ENCODE data around the gene HECW1. TPM values are rescaled to one million over a fixed set of nuclear protein-coding genes. Genes with fewer than 3 reads are reported as not detected.

The HECW1 gene
- total and polyA plus RNA-seq, 4 donors = 0.05 TPM; not detected in 3

DNA sequence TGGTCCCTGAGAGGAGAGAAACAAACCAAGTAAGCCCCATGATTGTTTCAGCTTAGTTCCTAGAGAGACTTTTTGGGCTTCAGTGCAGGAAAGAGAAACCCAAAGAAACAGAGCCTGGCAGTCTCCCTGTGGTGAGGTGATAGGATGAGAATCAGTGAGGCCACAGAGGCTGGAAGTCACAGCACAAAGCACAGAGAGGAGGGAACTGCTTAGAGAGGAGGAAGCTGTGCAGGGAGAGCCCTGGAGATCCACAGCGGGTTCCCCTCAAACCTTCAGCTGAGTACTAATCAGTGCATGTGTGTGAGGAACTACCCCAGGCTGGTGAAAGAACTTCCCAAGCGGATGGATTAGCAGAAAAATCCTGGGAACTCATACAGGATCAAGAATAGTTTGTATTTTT is 27.4 kb upstream of the HECW1 start:
- H3K4me3 ChIP-seq (ENCODE audit: low read depth in 1 of 3, low read length in 3 of 3) = no peak overlapping the region
- H3K4me1 ChIP-seq (ENCODE audit: control insufficient read depth in 4 of 4, insufficient read depth in 4 of 4, low read length in 3 of 4) = no peaks in the 10 kb centered on the region
- peaks cover 0 to 6% (median 0%) of the 10 kb centered on the region in 4 donors for H3K27me3 ChIP-seq (ENCODE audit: control insufficient read depth in 4 of 4, insufficient read depth in 4 of 4, low read length in 3 of 4)
- H3K27ac ChIP-seq (ENCODE audit: low read depth in 1 of 2, low read length in 2 of 2) = no peak overlapping the region
- no peak for DNase-seq (ENCODE audit: low spot score)
- no peak overlapping the region for H3K9ac ChIP-seq (ENCODE audit: low read depth in 1 of 2, low read length in 2 of 2)
- TF ChIP-seq SP1 (IDR thresholded peaks at IDR 0.05) = no peak
- no peak for TF ChIP-seq HNF4G (IDR thresholded peaks at IDR 0.05)
- TF ChIP-seq, protein P1, sequence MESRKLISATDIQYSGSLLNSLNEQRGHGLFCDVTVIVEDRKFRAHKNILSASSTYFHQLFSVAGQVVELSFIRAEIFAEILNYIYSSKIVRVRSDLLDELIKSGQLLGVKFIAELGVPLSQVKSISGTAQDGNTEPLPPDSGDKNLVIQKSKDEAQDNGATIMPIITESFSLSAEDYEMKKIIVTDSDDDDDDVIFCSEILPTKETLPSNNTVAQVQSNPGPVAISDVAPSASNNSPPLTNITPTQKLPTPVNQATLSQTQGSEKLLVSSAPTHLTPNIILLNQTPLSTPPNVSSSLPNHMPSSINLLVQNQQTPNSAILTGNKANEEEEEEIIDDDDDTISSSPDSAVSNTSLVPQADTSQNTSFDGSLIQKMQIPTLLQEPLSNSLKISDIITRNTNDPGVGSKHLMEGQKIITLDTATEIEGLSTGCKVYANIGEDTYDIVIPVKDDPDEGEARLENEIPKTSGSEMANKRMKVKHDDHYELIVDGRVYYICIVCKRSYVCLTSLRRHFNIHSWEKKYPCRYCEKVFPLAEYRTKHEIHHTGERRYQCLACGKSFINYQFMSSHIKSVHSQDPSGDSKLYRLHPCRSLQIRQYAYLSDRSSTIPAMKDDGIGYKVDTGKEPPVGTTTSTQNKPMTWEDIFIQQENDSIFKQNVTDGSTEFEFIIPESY (IDR thresholded peaks at IDR 0.05) = no peak
- TF ChIP-seq RAD21 (IDR thresholded peaks at IDR 0.05) = no peak
- TF ChIP-seq JUND (IDR thresholded peaks at IDR 0.05) = no peak
- TF ChIP-seq, protein P2, sequence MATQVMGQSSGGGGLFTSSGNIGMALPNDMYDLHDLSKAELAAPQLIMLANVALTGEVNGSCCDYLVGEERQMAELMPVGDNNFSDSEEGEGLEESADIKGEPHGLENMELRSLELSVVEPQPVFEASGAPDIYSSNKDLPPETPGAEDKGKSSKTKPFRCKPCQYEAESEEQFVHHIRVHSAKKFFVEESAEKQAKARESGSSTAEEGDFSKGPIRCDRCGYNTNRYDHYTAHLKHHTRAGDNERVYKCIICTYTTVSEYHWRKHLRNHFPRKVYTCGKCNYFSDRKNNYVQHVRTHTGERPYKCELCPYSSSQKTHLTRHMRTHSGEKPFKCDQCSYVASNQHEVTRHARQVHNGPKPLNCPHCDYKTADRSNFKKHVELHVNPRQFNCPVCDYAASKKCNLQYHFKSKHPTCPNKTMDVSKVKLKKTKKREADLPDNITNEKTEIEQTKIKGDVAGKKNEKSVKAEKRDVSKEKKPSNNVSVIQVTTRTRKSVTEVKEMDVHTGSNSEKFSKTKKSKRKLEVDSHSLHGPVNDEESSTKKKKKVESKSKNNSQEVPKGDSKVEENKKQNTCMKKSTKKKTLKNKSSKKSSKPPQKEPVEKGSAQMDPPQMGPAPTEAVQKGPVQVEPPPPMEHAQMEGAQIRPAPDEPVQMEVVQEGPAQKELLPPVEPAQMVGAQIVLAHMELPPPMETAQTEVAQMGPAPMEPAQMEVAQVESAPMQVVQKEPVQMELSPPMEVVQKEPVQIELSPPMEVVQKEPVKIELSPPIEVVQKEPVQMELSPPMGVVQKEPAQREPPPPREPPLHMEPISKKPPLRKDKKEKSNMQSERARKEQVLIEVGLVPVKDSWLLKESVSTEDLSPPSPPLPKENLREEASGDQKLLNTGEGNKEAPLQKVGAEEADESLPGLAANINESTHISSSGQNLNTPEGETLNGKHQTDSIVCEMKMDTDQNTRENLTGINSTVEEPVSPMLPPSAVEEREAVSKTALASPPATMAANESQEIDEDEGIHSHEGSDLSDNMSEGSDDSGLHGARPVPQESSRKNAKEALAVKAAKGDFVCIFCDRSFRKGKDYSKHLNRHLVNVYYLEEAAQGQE (IDR thresholded peaks at IDR 0.05) = no peak
- TF ChIP-seq FOXA1 (IDR thresholded peaks at IDR 0.05) = no peak
- TF ChIP-seq, protein P3, sequence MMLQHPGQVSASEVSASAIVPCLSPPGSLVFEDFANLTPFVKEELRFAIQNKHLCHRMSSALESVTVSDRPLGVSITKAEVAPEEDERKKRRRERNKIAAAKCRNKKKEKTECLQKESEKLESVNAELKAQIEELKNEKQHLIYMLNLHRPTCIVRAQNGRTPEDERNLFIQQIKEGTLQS (IDR thresholded peaks at IDR 0.05) = no peak
- H3K9me3 ChIP-seq (ENCODE audit: control insufficient read depth in 4 of 4, low read length in 3 of 4) = peaks cover 0 to 2% (median 0%) of the 10 kb centered on the region in 4 donors
- H3K36me3 ChIP-seq (ENCODE audit: control insufficient read depth in 4 of 4, insufficient read depth in 3 of 4, low read depth in 1 of 4, low read length in 3 of 4) = no peaks in the 10 kb centered on the region
- WGBS = 74% methylated on average over 2 of the region's 2 CpGs

DNA sequence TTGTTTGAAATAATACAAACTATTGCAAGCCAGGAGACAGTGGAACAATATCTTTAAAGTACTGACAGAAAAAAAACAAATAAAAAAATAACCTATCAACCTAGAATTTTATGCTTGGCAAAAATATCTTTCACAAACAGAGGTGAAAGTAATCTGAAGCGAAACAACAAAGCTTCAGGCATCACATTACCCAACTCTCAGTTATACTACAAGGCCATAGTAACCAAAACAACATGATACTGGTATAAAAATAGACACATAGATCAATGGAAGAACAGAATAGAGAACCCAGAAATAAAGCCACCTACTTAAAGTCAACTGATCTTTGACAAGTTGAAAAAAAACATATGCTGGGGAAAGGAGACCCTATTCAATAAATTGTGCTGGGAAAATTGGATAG is 26.5 kb upstream of the HECW1 start:
- no peak overlapping the region for H3K9ac ChIP-seq (ENCODE audit: low read depth in 1 of 2, low read length in 2 of 2)
- 74% methylated on average over 1 of the region's 1 CpG for WGBS
- H3K9me3 ChIP-seq (ENCODE audit: control insufficient read depth in 4 of 4, low read length in 3 of 4) = peaks cover 0 to 2% (median 0%) of the 10 kb centered on the region in 4 donors
- TF ChIP-seq NR2F2 (IDR thresholded peaks at IDR 0.05) = no peak
- TF ChIP-seq, protein P4, sequence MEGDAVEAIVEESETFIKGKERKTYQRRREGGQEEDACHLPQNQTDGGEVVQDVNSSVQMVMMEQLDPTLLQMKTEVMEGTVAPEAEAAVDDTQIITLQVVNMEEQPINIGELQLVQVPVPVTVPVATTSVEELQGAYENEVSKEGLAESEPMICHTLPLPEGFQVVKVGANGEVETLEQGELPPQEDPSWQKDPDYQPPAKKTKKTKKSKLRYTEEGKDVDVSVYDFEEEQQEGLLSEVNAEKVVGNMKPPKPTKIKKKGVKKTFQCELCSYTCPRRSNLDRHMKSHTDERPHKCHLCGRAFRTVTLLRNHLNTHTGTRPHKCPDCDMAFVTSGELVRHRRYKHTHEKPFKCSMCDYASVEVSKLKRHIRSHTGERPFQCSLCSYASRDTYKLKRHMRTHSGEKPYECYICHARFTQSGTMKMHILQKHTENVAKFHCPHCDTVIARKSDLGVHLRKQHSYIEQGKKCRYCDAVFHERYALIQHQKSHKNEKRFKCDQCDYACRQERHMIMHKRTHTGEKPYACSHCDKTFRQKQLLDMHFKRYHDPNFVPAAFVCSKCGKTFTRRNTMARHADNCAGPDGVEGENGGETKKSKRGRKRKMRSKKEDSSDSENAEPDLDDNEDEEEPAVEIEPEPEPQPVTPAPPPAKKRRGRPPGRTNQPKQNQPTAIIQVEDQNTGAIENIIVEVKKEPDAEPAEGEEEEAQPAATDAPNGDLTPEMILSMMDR (IDR thresholded peaks at IDR 0.05; ENCODE audit: low read depth, low read length, missing input control) = no peak
- TF ChIP-seq RAD21 (IDR thresholded peaks at IDR 0.05) = no peak
- TF ChIP-seq, protein P1 (IDR thresholded peaks at IDR 0.05) = no peak
- TF ChIP-seq HNF4G (IDR thresholded peaks at IDR 0.05) = no peak
- TF ChIP-seq, protein P2 (IDR thresholded peaks at IDR 0.05) = no peak
- TF ChIP-seq HNF4A (conservative IDR thresholded peaks at IDR 0.05) = no peak
- no peak for TF ChIP-seq GABPA (IDR thresholded peaks at IDR 0.05 in 1 of 2, conservative IDR thresholded peaks at IDR 0.05 in 1 of 2)
- TF ChIP-seq TAF1 (conservative IDR thresholded peaks at IDR 0.05) = no peak
- TF ChIP-seq, protein P5, sequence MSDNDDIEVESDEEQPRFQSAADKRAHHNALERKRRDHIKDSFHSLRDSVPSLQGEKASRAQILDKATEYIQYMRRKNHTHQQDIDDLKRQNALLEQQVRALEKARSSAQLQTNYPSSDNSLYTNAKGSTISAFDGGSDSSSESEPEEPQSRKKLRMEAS (IDR thresholded peaks at IDR 0.05) = no peak
- TF ChIP-seq RXRA (IDR thresholded peaks at IDR 0.05) = no peak
- TF ChIP-seq, protein P3 (IDR thresholded peaks at IDR 0.05) = no peak
- no peaks in the 10 kb centered on the region for H3K36me3 ChIP-seq (ENCODE audit: control insufficient read depth in 4 of 4, insufficient read depth in 3 of 4, low read depth in 1 of 4, low read length in 3 of 4)
- H3K27me3 ChIP-seq (ENCODE audit: control insufficient read depth in 4 of 4, insufficient read depth in 4 of 4, low read length in 3 of 4) = peaks cover 0 to 6% (median 0%) of the 10 kb centered on the region in 4 donors
- no peak for DNase-seq (ENCODE audit: low spot score)
- H3K27ac ChIP-seq (ENCODE audit: low read depth in 1 of 2, low read length in 2 of 2) = no peak overlapping the region
- no peak overlapping the region for H3K4me3 ChIP-seq (ENCODE audit: low read depth in 1 of 3, low read length in 3 of 3)
- no peaks in the 10 kb centered on the region for H3K4me1 ChIP-seq (ENCODE audit: control insufficient read depth in 4 of 4, insufficient read depth in 4 of 4, low read length in 3 of 4)
